NT2/D1 (cell line): ENCODE results near the gene GPR152.

Experiments used
- SUZ12 ChIP-seq: IDR thresholded peaks from 2 replicates; pipeline ENCODE4 v1.6.1; 2011; ENCODE audit not compliant: insufficient read length, insufficient read depth; ENCODE audit errors: extremely low read depth
- YY1 ChIP-seq: IDR thresholded peaks from 2 replicates; pipeline ENCODE4 v1.6.1; 2011; ENCODE audit not compliant: insufficient read length, insufficient read depth
- ZNF274 ChIP-seq: IDR thresholded peaks from 2 replicates; pipeline ENCODE4 v1.6.1; 2011; ENCODE audit warnings: mild to moderate bottlenecking, low read depth, low read length

DNA sequence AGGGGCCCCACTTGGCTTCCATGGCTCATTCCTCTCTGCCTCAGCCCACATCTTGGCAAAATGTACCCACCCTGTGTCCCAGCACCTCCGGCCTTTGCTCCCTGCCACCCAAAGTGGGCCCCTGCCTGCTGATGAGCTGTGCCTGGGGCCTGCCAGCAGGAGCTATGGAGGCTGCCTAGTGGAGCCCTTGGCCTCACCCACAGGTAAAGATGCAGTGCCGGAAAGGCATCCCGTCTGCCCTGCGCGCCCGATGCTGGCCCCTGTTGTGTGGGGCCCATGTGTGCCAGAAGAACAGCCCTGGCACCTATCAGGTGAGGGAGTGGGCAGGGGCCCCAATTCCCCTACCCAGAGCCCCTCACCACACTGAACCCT lies 47.3 kb downstream of the GPR152 start:
- TF ChIP-seq YY1 (no peak), SUZ12 (no peak), ZNF274 (no peak)
